ENCODE measurements around the gene COL23A1. TPM values are rescaled to one million over a fixed set of nuclear protein-coding genes. Genes with fewer than 3 reads are reported as not detected.
A peak's percentile ranks its signal among the peaks of the same experiment; 100 is the strongest.

The COL23A1 gene
- under 1 TPM; 0.16 to 0.24 TPM for total RNA-seq

GRCh38 chr5:178590141-178590923, at the start of gene COL23A1:
Gene COL23A1 (minus strand): TSS chr5:178590393.
- H3K4me3 Mint-ChIP-seq: peak within 1 kb of the TSS; percentile 50
- peaks cover 16% of the 10 kb centered on the region for H3K36me3 Mint-ChIP-seq (ENCODE audit: low read depth)
- H3K27me3 Mint-ChIP-seq: peaks cover 35% of the 10 kb centered on the region
- H3K9me3 Mint-ChIP-seq: peaks cover 14% of the 10 kb centered on the region
- ATAC-seq (replicated peaks): peak; percentile 59
- no peak within 1 kb of the TSS for H3K27ac Mint-ChIP-seq
- H3K4me1 Mint-ChIP-seq: no peaks in the 10 kb centered on the region

DNA sequence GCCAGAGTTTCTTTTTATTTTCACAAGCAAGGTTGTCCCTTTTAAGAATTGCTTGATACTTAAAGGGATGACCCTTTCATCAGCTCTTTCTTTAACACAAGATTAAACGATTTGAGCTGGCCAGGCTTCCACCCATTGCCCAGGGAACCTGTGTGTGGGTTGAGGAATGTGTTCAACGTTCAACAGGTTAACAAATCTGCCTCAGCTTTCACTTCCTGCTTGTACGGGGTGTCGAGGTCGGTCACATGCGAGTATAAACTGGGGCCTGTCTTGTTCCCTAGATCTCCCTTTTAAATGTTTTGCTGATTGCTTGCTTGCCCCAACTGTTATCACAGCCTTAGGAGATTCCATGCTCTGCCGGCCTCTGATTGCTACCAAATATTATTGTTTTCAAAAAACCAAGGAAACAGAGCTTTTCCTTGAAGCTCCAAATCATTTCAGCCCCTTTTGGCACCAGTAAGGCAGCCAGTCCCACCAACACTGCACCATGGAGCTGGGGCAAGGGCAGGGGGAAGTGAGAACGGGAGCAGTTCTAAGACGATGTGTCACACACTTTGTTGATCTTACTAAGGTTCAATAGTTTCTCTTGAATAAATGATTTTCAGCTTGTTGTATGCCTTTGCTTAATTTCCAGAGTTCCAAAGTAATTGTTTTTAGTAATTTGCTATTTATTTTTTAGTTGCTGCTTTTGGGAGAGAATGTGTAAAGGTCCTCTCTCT, 47.3 kb upstream of the COL23A1 start:
- Mint-ChIP-seq H3K36me3 (ENCODE audit: low read depth) (no peaks in the 10 kb centered on the region), H3K4me3 (no peak overlapping the region)
- ATAC-seq (replicated peaks): no peak

GRCh38 chr5:178632285-178632684, 42.1 kb upstream of the COL23A1 start:
- no peaks in the 10 kb centered on the region for H3K4me1 Mint-ChIP-seq
- H3K4me3 Mint-ChIP-seq: no peak overlapping the region
- no peak for ATAC-seq (replicated peaks)
- no peaks in the 10 kb centered on the region for H3K27me3 Mint-ChIP-seq
- no peaks in the 10 kb centered on the region for H3K9me3 Mint-ChIP-seq
- H3K27ac Mint-ChIP-seq: no peak overlapping the region
- no peaks in the 10 kb centered on the region for H3K36me3 Mint-ChIP-seq (ENCODE audit: low read depth)

More for the DNA sequence above, 47.3 kb upstream of the COL23A1 start:
- Mint-ChIP-seq H3K4me1 (no peaks in the 10 kb centered on the region), H3K9me3 (peaks cover 3% of the 10 kb centered on the region), H3K27ac (no peak overlapping the region), H3K27me3 (no peaks in the 10 kb centered on the region)

- ATAC-seq (replicated peaks): no peak
- Mint-ChIP-seq H3K27ac (no peak overlapping the region), H3K4me3 (no peak overlapping the region), H3K36me3 (ENCODE audit: low read depth) (peaks cover 8% of the 10 kb centered on the region), H3K27me3 (no peaks in the 10 kb centered on the region), H3K4me1 (peaks cover under 1% of the 10 kb centered on the region), H3K9me3 (no peaks in the 10 kb centered on the region)
Measured at GRCh38 chr5:178630951-178631350, 40.8 kb upstream of the COL23A1 start.

DNA sequence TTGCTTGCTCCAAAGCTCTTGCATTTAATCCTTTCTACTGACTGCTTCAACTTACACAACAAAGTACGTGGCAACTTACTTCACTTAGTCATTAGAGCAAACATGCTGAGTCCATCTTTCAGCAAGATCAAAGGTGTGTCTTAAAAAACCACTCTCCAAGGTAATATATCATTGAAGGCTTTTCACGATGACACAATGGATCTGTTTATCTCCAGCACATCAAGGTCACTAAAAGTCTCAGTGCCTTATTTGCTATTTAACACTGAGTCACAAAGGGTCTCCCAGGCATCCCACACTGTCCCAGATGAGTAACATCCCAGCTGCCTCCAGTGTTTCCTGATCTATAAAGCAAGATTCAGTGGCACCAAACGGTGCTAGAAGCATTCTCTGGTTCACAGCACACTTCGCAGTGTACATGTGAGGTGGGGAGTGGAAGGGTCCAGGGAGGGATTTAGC, 40.3 kb upstream of the COL23A1 start:
- Mint-ChIP-seq H3K9me3 (no peaks in the 10 kb centered on the region), H3K27me3 (no peaks in the 10 kb centered on the region), H3K4me3 (no peak overlapping the region), H3K4me1 (peaks cover 4% of the 10 kb centered on the region), H3K27ac (no peak overlapping the region), H3K36me3 (ENCODE audit: low read depth) (peaks cover 13% of the 10 kb centered on the region)
- ATAC-seq (replicated peaks): no peak

DNA sequence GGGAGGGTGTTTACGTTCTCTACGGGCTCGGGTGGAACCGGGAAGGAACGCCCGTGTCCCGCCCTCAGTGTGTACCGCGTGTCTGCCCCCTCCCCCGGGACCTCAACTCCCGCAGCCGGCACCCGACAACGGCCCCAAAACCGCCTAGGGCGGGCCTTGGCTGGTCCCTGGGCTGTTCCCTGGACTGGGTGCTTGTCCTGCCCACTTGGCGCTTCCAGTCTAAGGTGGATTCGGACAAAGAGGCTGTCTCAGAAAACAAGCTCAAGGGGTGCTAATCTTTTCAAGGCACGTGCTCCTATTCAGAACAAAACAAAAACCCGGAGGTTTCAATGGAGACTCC, 37.0 kb upstream of the COL23A1 start:
- Mint-ChIP-seq H3K4me1 (peaks cover 9% of the 10 kb centered on the region), H3K9me3 (no peaks in the 10 kb centered on the region), H3K27me3 (no peaks in the 10 kb centered on the region), H3K27ac (peak overlapping the region; percentile 99), H3K4me3 (peak overlapping the region; percentile 95), H3K36me3 (ENCODE audit: low read depth) (peaks cover 39% of the 10 kb centered on the region)
- no peak for ATAC-seq (replicated peaks)

DNA sequence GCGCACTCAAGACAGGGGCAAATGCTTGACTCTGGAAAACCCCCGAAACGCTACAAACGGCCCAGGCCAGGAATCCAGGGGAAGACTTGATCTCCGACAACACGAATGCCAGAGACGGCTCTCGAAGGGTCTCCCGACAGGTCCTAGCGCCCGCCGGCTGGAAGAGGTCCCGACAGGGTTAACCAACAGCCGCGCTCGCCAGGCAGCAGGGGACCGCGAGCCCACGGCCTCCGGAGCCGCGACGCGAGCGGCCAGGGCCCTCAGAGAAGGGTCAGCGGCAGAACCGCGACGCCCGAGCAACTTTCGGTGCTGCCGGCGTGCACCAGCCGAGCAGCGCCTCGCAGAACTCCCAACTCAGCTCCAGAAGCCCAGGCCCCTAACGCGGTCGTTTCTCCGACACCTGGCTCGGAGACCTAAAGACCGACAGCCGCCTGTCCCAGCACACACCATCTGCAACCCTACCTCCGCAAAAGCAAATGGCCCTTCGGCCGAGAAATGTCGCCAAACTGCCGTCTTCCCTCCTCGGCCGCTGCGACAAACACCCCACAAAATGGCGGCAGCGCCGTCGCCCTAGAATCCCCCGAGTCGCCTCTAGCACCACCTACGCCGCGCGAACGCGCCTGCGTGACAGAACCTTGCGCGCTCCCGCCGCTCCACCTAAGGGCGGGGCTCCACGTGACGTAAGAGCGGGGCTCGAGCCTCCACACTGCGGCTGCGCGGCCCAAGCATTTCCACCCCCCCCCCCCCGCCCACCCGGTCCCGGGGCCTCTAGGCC, 36.5 kb upstream of the COL23A1 start, which contains the start of gene CLK4:
Gene CLK4 (minus strand): TSS at position 567 of the 775 bp plus-strand sequence. CDS start 3,634 bp downstream, outside the sequence.
- Mint-ChIP-seq H3K9me3 (no peaks in the 10 kb centered on the region), H3K27ac (peak within 1 kb of the TSS; percentile 99), H3K4me1 (peaks cover 9% of the 10 kb centered on the region), H3K4me3 (peak within 1 kb of the TSS; percentile 95), H3K36me3 (ENCODE audit: low read depth) (peaks cover 45% of the 10 kb centered on the region), H3K27me3 (no peaks in the 10 kb centered on the region)
- peak; percentile 89 for ATAC-seq (replicated peaks)

DNA sequence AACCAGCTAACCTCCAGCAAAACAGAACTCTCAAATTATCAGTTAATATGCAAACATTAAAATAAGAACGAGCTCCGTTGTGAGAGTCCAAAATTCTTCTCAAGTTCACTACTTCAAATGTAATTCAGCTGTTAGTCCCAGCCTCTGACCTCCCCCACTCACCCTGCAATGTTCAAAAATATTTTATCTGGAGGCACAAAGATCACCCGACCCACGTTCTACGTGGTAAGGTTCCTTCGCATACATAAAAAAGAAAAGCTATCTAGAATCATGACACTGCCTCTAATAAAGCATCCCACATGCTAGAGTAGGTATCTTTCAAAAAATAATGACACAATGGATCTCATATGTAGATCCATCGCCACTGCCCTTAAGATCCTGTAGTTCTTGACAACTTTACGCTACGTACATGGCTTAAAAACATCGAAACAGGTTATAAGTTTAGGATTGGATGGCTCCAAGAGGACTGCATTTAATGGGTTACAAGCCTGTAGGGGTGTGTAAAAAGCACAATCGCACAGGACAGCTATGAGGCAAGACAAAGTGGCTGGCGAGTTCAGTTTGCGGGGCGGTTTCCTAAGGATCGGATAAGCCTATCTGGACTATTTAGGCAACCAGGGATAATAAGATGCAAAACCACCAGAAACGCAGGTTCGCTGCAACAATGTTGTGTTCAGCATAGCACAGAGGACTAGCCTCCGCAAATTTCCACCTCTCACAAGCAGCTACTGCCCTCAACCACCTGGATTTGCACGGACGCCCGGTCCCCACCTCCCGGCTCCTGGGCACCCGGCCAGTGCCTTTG, 35.7 kb upstream of the COL23A1 start:
- H3K36me3 Mint-ChIP-seq (ENCODE audit: low read depth): peaks cover 53% of the 10 kb centered on the region
- peak; percentile 24 for ATAC-seq (replicated peaks)
- H3K27me3 Mint-ChIP-seq: no peaks in the 10 kb centered on the region
- peaks cover 9% of the 10 kb centered on the region for H3K4me1 Mint-ChIP-seq
- no peaks in the 10 kb centered on the region for H3K9me3 Mint-ChIP-seq
- H3K27ac Mint-ChIP-seq: peak overlapping the region; percentile 99
- peak overlapping the region; percentile 95 for H3K4me3 Mint-ChIP-seq

- Mint-ChIP-seq H3K4me3 (peak overlapping the region; percentile 95), H3K4me1 (peaks cover 19% of the 10 kb centered on the region), H3K27me3 (no peaks in the 10 kb centered on the region), H3K27ac (peak overlapping the region; percentile 99), H3K9me3 (no peaks in the 10 kb centered on the region), H3K36me3 (ENCODE audit: low read depth) (peaks cover 62% of the 10 kb centered on the region)
- ATAC-seq (replicated peaks): no peak
Measured at GRCh38 chr5:178624631-178625546, 34.7 kb upstream of the COL23A1 start.

- Mint-ChIP-seq H3K27ac (no peak overlapping the region), H3K4me3 (no peak overlapping the region), H3K4me1 (peaks cover 30% of the 10 kb centered on the region), H3K36me3 (ENCODE audit: low read depth) (peaks cover 82% of the 10 kb centered on the region), H3K27me3 (no peaks in the 10 kb centered on the region), H3K9me3 (no peaks in the 10 kb centered on the region)
- ATAC-seq (replicated peaks): no peak
Measured at GRCh38 chr5:178622679-178623247, 32.6 kb upstream of the COL23A1 start.

DNA sequence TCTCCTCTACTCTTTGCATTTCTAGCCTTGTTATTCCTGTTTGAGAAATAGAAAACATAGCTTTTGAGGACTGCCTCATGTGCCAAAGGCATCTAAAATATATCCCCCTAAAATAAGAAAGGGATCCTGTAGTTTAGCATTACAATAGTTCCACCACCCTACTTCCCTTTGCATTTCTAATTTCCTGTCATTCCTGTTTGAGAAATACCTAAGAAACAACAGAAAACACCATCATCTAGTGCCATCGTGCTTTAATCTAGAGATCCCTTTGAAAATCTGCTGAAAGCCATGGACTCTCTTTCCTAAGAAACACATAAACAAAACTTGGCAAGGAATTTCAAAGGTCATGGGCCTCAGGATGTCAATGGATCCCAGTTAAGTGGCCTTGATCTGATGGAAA, 29.2 kb upstream of the COL23A1 start:
- peaks cover 30% of the 10 kb centered on the region for H3K4me1 Mint-ChIP-seq
- H3K36me3 Mint-ChIP-seq (ENCODE audit: low read depth): peaks cover 95% of the 10 kb centered on the region
- no peaks in the 10 kb centered on the region for H3K9me3 Mint-ChIP-seq
- H3K4me3 Mint-ChIP-seq: no peak overlapping the region
- H3K27me3 Mint-ChIP-seq: no peaks in the 10 kb centered on the region
- ATAC-seq (replicated peaks): no peak
- H3K27ac Mint-ChIP-seq: peak overlapping the region; percentile 56

DNA sequence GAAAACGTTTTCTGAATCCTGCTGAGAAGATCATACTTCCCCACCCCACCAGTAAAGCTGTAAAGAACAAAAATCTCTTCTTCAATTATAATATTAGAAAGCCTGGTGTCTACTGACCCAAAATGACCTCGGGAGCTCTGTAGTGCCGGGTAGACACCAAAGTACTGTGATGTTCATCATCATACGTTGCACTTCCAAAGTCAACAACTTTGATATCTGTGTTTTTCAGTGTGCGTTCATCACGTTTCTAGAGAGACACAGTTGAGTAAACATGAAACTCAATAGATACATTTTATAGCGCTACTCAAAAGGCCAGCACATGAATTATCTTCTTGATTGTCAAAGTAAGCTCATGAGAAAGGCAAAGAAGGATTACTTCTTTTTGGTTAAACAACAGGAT, 22.1 kb upstream of the COL23A1 start:
- Mint-ChIP-seq H3K4me3 (no peak overlapping the region), H3K27me3 (no peaks in the 10 kb centered on the region), H3K4me1 (peaks cover 8% of the 10 kb centered on the region), H3K27ac (no peak overlapping the region), H3K36me3 (ENCODE audit: low read depth) (peaks cover 96% of the 10 kb centered on the region), H3K9me3 (no peaks in the 10 kb centered on the region)
- no peak for ATAC-seq (replicated peaks)

- no peak overlapping the region for H3K27ac Mint-ChIP-seq
- no peak overlapping the region for H3K4me3 Mint-ChIP-seq
- H3K27me3 Mint-ChIP-seq: no peaks in the 10 kb centered on the region
- peaks cover 5% of the 10 kb centered on the region for H3K4me1 Mint-ChIP-seq
- H3K36me3 Mint-ChIP-seq (ENCODE audit: low read depth): peaks cover 96% of the 10 kb centered on the region
- no peak for ATAC-seq (replicated peaks)
- H3K9me3 Mint-ChIP-seq: no peaks in the 10 kb centered on the region
Measured at GRCh38 chr5:178606269-178606668, 16.1 kb upstream of the COL23A1 start.
